A673 (cell line): ENCODE data around the gene ZNF683. TPM values are rescaled to one million over a fixed set of nuclear protein-coding genes. Genes with fewer than 3 reads are reported as not detected.
"Not testable (repeated sequence)": the region's sequence is repeated elsewhere in the genome, so short reads cannot be mapped to it uniquely, and the experiment has no call there.

Experiments used
- BruUV-seq: library from RNA; stranded (reverse); fragments of 400-500 nt; replicated peaks from 2 replicates; lab custom pipeline; 2021; lab: Mats Ljungman, UMichigan
- CTCF ChIA-PET: fragments of 300-600 bp; sonication (Branson Sonifier 250); formaldehyde crosslinking; loops from one replicate; lab custom pipeline; 2022; ENCODE audit warnings: antibody characterized with exemption; lab: Charles Lee
- POLR2A ChIA-PET: fragments of 300-600 bp; sonication (Branson Sonifier 250); formaldehyde crosslinking; loops from one replicate; lab custom pipeline; 2022; ENCODE audit warnings: antibody characterized with exemption; ENCODE audit not compliant: low non-redundant PET; lab: Charles Lee
- DNase-seq: peaks from one replicate; pipeline ENCODE4 v3.0.0-alpha.2; 2015; ENCODE audit warnings: low spot score
- H3K27ac ChIP-seq: fragments of 200-600 bp; sonication (generic); 2 replicates; pipeline ENCODE4 v1.5.1; 2016; ENCODE audit warnings: mixed run types, low read depth, mild to moderate bottlenecking, mixed read lengths, antibody characterized with exemption, low read length; ENCODE audit not compliant: poor library complexity, severe bottlenecking
- H3K27me3 ChIP-seq: fragments of 200-600 bp; sonication (generic); replicated peaks from 2 replicates; pipeline ENCODE4 v1.6.1; 2017; ENCODE audit warnings: mixed run types, low read depth, mild to moderate bottlenecking, mixed read lengths, antibody characterized with exemption, low read length; ENCODE audit not compliant: insufficient read depth, poor library complexity
- H3K36me3 ChIP-seq: fragments of 200-600 bp; sonication (generic); 2 replicates; pipeline ENCODE4 v1.6.1; 2016; ENCODE audit warnings: mixed run types, mild to moderate bottlenecking, mixed read lengths, antibody characterized with exemption, low read length; ENCODE audit not compliant: insufficient read depth, poor library complexity, severe bottlenecking
- H3K4me1 ChIP-seq: fragments of 200-600 bp; sonication (generic); 2 replicates; pipeline ENCODE4 v1.6.1; 2017; ENCODE audit warnings: mixed run types, mild to moderate bottlenecking, mixed read lengths, antibody characterized with exemption, low read length; ENCODE audit not compliant: insufficient read depth, poor library complexity, severe bottlenecking
- H3K4me3 ChIP-seq: fragments of 200-600 bp; sonication (generic); 2 replicates; pipeline ENCODE4 v1.5.1; 2016; ENCODE audit warnings: low read depth, mixed run types, mild to moderate bottlenecking, mixed read lengths, low read length; ENCODE audit not compliant: poor library complexity, severe bottlenecking
- H3K9me3 ChIP-seq: fragments of 200-600 bp; sonication (generic); 2 replicates; pipeline ENCODE4 v1.6.1; 2016; ENCODE audit warnings: mixed run types, low read depth, mild to moderate bottlenecking, mixed read lengths, antibody characterized with exemption, low read length; ENCODE audit not compliant: poor library complexity, severe bottlenecking
- CTCF ChIP-seq: fragments of 300-800, 200-600 bp; sonication (generic); conservative IDR thresholded peaks from 2 replicates; pipeline ENCODE4 v1.5.1; 2017; ENCODE audit warnings: low read depth, mild to moderate bottlenecking, antibody characterized with exemption, low read length, moderate library complexity, mixed read lengths
- EZH2 ChIP-seq: fragments of 200-600 bp; sonication (generic); IDR thresholded peaks from 2 replicates; pipeline ENCODE4 v1.6.1; 2017; ENCODE audit warnings: borderline replicate concordance, low read depth, mild to moderate bottlenecking, mixed read lengths, antibody characterized with exemption, low read length; ENCODE audit not compliant: poor library complexity, severe bottlenecking
- intact Hi-C: fragments of 100-400 bp; cut with micrococcal nuclease; formaldehyde crosslinking; loops from one replicate; pipeline ENCODE4 v1.10.0; 2022; ENCODE audit not compliant: unreplicated experiment
- total RNA-seq: library from RNA; stranded (reverse); gene quantifications from 2 replicates; pipeline ENCODE4 v1.2.3, GENCODE V29; 2021

Gene ZNF683
- total RNA-seq, 1 experiment from 2014 or later: not detected

GRCh38 chr1:26378088-26378878 lies 5.7 kb upstream of the ZNF683 start:
- H3K27me3 ChIP-seq: no peaks in the 10 kb centered on the region
- ChIA-PET CTCF (no interaction called here), POLR2A (interaction anchor here (0.5 kb wide), 1 partner anchor 19 kb away, joined by 3 read pairs; no protein-coding TSS in a partner anchor)
- no peaks in the 10 kb centered on the region for H3K36me3 ChIP-seq
- peak; percentile 26 for DNase-seq
- H3K4me3 ChIP-seq: no peak overlapping the region
- no peaks in the 10 kb centered on the region for H3K9me3 ChIP-seq
- H3K4me1 ChIP-seq: no peaks in the 10 kb centered on the region
- H3K27ac ChIP-seq: no peak overlapping the region
- TF ChIP-seq CTCF (no peak), EZH2 (no peak)
- intact Hi-C loops: no loop called here
- BruUV-seq: no TSS peak

GRCh38 chr1:26376050-26376449 lies 3.5 kb upstream of the ZNF683 start:
- DNase-seq: no peak
- Histone ChIP-seq H3K4me1 (no peaks in the 10 kb centered on the region), H3K9me3 (no peaks in the 10 kb centered on the region), H3K36me3 (no peaks in the 10 kb centered on the region), H3K4me3 (no peak overlapping the region), H3K27ac (no peak overlapping the region), H3K27me3 (no peaks in the 10 kb centered on the region)
- ChIA-PET CTCF (no interaction called here), POLR2A (no interaction called here)
- intact Hi-C loops: no loop called here
- TF ChIP-seq CTCF: no peak
- no peak for TF ChIP-seq EZH2
- BruUV-seq: no TSS peak

- CTCF ChIA-PET: no interaction called here
Measured at GRCh38 chr1:26375081-26375480, 2.5 kb upstream of the ZNF683 start.

GRCh38 chr1:26374361-26374760 lies 1.8 kb upstream of the ZNF683 start:
- H3K27ac ChIP-seq, POLR2A ChIA-PET, CTCF ChIA-PET, H3K36me3 ChIP-seq, BruUV-seq, H3K27me3 ChIP-seq, DNase-seq, H3K4me1 ChIP-seq, intact Hi-C loops, H3K9me3 ChIP-seq, H3K4me3 ChIP-seq: not testable (repeated sequence)

More at GRCh38 chr1:26375081-26375480, 2.5 kb upstream of the ZNF683 start:
- DNase-seq: no peak
- no peaks in the 10 kb centered on the region for H3K36me3 ChIP-seq
- H3K27me3 ChIP-seq: no peaks in the 10 kb centered on the region
- no peak overlapping the region for H3K4me3 ChIP-seq
- POLR2A ChIA-PET: no interaction called here
- no peaks in the 10 kb centered on the region for H3K4me1 ChIP-seq
- no peak for TF ChIP-seq EZH2
- no peaks in the 10 kb centered on the region for H3K9me3 ChIP-seq
- intact Hi-C loops: no loop called here
- no TSS peak for BruUV-seq
- no peak overlapping the region for H3K27ac ChIP-seq
